Hematopoietic multipotent progenitor cell (in vitro differentiated cells): ENCODE measurements around the gene ENTPD8. TPM values are rescaled to one million over a fixed set of nuclear protein-coding genes. Genes with fewer than 3 reads are reported as not detected.
"Not testable (repeated sequence)": the region's sequence is repeated elsewhere in the genome, so short reads cannot be mapped to it uniquely, and the experiment has no call there.

Experiments used
- DNase-seq, 3 donors: peaks; one replicate each; pipeline ENCODE4 v3.0.0-alpha.2; 2011 to 2015; ENCODE audit warnings: low read depth in 2 of 3, low spot score in 2 of 3
- total RNA-seq: library from RNA; depleted of rRNA; stranded (reverse); fragments of >200 nt; gene quantifications from one replicate; pipeline ENCODE4 v1.2.3, GENCODE V29; 2012

The ENTPD8 gene
- total RNA-seq, 1 donor: 0.27 TPM

DNA sequence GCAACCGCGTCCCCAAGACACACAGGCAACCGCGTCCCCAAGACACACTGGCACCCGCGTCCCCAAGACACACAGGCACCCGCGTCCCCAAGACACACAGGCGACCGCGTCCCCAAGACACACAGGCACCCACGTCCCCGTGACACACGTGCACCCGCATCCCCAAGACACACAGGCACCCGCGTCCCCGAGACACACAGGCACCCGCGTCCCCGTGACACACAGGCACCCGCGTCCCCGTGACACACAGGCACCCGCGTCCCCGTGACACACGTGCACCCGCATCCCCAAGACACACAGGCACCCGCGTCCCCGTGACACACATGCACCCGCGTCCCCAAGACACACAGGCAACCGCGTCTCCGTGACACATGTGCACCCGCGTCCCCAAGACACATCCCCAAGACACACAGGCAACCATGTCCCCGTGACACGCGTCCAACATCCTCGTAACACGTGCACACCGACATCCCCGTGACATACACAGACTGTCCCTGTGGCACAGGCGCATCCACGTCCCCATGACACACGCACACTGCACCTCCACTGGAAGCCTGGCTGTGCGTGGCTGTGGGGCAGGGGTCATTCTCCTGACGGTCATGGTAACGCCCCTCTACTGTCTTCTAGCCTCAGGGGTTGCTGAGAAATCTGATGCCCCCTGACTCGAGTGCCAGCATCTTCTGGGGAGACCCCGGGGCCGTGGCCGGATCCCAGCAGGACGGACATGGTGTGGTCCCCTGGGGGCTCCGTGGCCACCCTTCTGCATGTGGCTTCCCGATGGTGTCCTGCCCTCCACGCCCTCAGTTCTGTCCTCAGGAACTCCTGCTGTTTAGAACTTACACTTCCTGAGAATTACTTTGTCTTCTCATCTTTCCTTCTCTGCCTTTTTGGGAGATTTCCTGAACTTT lies 42.3 kb downstream of the ENTPD8 start:
- no peak for DNase-seq

DNA sequence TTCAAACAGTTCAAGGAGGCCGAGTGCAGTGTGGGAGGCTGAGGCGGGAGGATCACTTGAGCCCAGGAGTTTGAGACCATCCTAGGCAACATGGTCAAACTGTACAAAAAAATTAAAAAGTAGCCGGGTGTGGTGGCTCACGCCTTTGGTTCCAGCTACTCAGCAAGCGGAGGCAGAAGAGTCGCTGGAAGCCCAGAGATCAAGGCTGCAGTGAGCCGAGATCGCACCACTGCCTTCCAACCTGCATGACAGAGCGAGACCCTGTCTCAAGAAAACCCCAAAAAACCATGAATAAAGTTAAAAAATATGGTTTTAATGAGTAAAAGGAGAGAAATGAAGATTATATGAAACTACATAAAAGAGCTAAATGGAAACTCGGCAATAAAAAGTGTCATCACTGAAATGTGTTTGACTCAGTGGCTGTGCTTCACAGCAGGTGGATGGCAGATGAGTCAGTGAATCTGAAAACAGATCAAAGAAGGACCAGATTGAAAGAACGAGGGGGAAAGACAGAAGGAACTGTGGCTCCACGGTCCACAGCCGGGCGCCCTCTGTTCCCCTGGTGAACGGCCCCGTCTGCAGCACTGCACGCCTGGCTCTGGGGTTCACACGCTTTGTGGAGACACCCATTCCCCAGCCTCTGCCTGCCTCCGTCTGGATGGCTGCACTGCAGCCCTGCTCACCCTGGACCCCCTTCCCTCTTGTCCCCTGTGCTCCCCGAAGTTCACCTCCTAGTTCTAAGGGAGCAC lies 43.3 kb downstream of the ENTPD8 start:
- DNase-seq: no peak

GRCh38 chr9:137396634-137397367 lies 44.4 kb downstream of the ENTPD8 start:
- no peak for DNase-seq

DNA sequence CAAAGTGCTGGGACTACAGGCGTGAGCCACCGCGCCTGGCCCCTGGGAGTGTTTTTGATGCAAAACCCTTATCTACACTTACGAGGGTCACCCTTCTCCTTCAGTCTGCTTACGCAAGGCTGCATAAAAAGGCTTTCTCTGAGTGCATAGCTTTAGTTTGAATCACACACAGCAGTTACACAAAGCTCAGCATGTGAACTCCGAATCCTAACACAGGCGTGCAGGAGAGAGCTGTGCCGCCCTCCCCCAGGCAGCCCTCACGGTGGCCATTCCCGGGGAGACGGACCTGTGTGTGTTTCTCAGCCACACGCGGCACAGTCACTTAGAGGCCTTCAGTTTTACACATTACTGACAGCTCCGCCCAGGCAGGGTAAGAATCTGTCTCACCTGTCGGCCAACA lies 44.9 kb downstream of the ENTPD8 start:
- DNase-seq: no peak

DNA sequence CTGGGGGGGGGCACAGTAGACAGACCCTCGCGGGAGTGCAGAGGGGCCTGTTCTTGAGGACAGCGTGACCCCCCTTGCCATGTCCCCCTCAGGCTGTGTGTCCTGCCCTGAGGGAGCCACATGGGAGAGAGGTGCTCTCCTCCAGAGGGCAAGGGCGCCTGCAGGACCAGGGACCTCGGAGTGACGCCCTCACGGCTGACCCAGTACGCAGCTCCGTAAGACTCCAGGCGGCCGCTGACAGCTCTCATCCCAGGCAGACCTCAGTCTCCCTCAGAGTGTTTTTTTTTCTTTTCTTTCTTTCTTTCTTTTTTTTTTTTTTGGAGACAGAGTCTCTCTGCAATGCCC lies 45.5 kb downstream of the ENTPD8 start:
- no peak for DNase-seq

- no peak for DNase-seq
Measured at GRCh38 chr9:137394866-137395665, 46.1 kb downstream of the ENTPD8 start.

- no peak for DNase-seq
Measured at GRCh38 chr9:137393176-137394150, 47.7 kb downstream of the ENTPD8 start.

DNA sequence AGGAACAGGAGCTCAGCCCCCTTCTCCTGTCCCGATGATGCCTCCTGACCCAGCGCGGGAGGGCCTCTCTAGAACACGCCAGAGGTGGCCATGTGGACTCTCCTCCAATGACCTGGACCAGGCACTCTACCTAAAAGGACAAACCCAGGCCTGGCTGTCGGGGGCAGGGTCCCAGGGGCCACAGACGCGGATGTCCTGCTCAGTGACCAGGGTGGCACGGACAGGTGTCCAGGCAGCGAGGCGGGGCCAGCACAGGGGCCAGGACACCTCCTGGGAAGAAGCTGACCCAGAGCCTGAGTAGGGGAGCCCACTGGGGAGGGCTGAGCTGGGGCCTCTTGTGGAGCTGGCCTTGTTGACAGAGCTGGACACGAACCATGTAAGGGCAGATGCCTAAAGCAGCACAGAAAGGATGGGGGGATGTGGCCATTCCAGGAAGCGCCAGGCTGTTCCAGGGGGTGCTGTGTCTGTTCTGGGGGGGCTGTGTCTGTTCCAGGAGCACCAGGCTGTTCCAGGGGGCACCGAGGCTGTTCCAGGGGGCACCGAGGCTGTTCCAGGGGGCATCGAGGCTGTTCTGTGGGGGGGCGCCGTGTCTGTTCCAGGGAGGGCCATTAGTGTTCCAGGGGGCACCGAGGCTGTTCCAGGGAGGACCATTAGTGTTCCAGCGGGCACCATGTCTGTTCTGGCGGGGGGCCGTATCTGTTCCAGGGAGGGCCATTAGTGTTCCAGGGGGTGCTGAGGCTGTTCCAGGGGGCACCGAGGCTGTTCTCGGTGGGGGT lies 48.7 kb downstream of the ENTPD8 start:
- no peak for DNase-seq

GRCh38 chr9:137391411-137391754 lies 49.8 kb downstream of the ENTPD8 start:
- no peak for DNase-seq

DNA sequence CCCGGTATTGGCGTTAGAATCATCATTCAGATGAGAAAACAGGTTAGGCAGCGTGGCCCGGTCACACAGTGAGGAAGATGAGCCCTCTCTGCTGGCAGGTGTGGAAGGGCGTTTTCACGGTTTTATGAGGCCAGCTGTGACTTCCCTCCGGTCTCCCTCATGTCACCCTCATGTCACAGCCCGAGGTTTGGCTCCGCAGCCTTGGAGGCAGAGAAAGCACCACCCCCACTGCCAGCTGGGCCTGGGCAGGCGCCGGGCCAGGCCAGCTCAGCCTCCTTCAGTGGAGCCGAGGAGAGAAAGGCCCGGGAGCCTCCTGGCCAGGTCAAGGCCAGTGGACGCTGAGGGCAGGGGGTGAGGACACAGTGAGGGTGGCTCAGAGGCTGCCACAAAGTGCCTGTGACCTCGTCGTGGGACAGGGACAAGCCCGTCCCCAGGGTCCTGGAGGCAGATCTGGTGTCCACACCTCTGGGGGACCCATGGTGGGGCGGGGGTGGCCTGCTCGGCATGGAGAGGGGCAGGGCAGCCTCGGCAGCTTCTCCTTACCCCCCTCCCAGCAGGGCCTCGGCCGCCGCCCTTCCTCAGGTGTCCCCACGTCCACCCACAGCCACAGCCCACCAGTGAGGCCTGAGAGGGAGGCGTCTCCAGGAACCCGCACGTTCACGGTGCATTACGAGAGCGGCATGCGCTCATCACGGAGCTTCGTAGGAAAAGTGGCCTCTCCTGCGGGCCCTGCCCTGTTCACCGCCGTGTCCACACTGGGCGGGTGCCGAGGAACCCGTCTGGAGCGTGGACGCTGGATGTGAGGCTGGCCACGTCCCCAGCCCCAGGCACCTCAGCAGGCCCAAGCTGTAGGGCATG lies 50.4 kb downstream of the ENTPD8 start:
- no peak for DNase-seq

DNA sequence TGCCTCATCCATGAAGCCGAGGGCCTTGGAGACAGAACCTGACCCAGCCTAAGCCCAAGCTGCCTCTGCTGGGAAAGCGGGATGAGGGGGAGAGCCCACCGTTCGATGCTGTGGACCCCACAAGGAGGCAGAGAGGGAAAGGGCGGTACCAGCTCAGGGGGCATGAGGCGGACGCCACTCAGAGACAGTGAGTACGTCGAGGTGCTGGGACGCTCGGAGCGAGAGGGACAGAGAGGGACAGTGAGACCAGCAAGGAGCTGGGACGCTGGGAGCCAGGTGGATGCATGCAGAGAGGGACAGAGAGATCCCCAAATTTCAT lies 51.8 kb downstream of the ENTPD8 start:
- DNase-seq: no peak

- no peak for DNase-seq
Measured at GRCh38 chr9:137388589-137389427, 52.3 kb downstream of the ENTPD8 start.

DNA sequence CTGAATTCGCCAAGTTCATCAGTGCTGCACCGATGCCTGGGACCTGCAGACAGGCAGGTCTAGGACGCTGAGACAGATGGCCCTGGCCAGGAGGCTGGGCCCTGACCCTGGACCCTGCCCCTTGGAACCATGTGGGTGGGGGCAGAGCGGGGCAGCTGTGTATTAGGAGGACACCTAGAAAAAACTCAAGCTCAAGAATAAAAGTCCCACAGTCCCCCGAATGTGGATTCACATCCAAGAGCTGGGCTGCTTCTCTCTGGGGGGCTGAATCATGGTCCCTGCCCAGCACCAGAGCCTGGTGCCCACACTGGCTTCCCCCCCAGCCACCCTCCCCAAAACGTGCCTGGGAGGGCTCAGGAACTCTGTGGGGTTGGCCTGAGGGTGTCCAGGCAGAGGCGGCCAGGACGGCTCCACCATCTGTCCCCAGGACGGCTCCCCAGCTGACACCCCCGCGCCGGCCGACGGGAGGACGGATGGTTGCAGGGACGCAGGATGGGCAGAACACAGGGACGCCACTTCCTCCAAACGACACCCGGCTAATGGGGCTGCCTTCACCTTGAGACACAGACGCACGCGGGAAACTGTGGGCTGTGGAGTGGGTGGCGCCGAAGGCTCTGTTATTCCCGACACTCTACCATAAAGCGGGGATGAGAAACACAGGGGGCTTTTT lies 53.1 kb downstream of the ENTPD8 start:
- DNase-seq: no peak

DNA sequence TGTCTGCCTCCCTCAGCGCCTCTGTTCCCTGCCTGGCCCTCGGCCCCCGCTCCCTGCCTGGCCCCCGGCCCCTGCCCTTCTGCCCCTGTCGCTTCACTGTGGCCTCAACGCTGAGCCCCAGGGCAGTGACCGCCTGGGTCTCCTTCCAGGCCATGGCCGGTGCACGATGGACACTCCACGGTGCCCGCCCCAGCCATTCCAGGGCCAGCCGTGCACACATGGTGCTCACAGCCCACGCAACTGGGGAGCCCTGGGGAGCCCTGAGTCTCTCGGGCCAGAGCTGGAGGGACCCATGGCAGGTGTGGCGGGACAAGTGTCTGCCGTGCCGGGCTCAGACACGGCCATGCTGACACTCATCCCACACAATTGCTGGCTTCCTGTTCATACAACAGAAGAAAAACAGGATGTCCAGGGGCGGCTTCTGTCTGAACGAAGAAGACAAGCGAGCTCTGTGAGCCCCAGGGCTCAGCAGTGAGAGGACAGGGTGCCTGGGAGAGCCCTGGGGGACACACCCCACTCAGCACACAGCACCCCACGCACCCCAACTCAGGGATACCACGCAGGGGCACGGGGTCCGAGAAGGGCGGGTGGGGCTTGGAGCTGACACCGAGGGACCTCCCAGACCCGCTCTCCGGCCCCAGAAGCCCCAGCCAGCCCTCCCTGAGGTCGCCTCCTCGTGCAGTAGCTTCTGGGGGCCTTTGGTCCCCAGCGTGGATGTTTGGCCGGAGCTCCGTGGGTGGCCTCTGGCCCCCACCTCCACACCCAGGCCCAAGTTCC lies 53.9 kb downstream of the ENTPD8 start:
- peak in 1 of 3 donors; percentile 34 for DNase-seq

GRCh38 chr9:137386507-137387113 lies 54.5 kb downstream of the ENTPD8 start:
- DNase-seq: not testable (repeated sequence)
